Right cardiac atrium (tissue), 5 donors: Measurements from ENCODE around the gene ZNF609. TPM values are rescaled to one million over a fixed set of nuclear protein-coding genes. Genes with fewer than 3 reads are reported as not detected.

Source experiments
- ATAC-seq, 2 donors: fragments of 200-7000 bp; cut with Tn5 transposase; one replicate each; pipeline versions ENCODE4 v1.8.0 to v1.9.1; 2020; ENCODE audit warnings: moderate library complexity in 2 of 2, mild to moderate bottlenecking in 1 of 2
- DNase-seq, 3 donors: peaks; one replicate each; pipeline ENCODE4 v3.0.0-alpha.2; 2020
- H3K27ac ChIP-seq: one replicate; pipeline ENCODE4 v1.5.1; 2013; ENCODE audit warnings: mild to moderate bottlenecking, low read length, control low read depth, moderate library complexity
- H3K27me3 ChIP-seq: one replicate; pipeline ENCODE4 v1.6.1; 2013; ENCODE audit not compliant: control insufficient read depth, insufficient read depth
- H3K4me1 ChIP-seq: one replicate; pipeline ENCODE4 v1.6.1; 2013; ENCODE audit warnings: low read length; ENCODE audit not compliant: control insufficient read depth, insufficient read depth
- H3K4me3 ChIP-seq: one replicate; pipeline ENCODE4 v1.5.1; 2013; ENCODE audit warnings: low read length, control low read depth
- H3K9me3 ChIP-seq: one replicate; pipeline ENCODE4 v1.6.1; 2013; ENCODE audit warnings: low read length; ENCODE audit not compliant: control insufficient read depth
- WGBS: extraction: QIAGEN DNeasy Blood & Tissue Kit; methylation state at CpG from one replicate; pipeline ENCODE4 v1.1.7; 2013; 5-methylcytosine and 5-hydroxymethylcytosine counted together
- intact Hi-C, 4 donors: fragments of 100-400 bp; cut with DNase I; formaldehyde crosslinking; loops; one replicate each; pipeline versions ENCODE4 v1.11.0 to v1.14.0; 2022 to 2023
- polyA plus RNA-seq: library from polyadenylated mRNA; stranded (reverse); fragments of 200-250 nt; gene quantifications from one replicate; pipeline ENCODE4 v1.2.3, GENCODE V29; 2013
- total RNA-seq, 4 donors: library from RNA; stranded (reverse); fragmentation: NEBNext Ultra II Directional; extraction: Animal tissue kit (Norgen Biotek cat#: 25700); gene quantifications; one replicate each; pipeline ENCODE4 v1.2.1, GENCODE V29; 2021
- donor health status: healthy with polysubstance abuse.
- donor health status: DM: no; HTN: yes; CAD: no.
- donor health status: DM: no; HTN: no; CAD: no.
- donor health status: DM: no; HTN: yes; CAD: no; lungs with severe emphysema.
- donor health status: DM: yes; HTN: yes; CAD: no.

Gene ZNF609
- total and polyA plus RNA-seq, 5 donors, result 8.4 to 23.9 (median 22.6) TPM

- H3K27ac ChIP-seq, result peak overlapping the region; percentile 96
- no peaks in the 10 kb centered on the region for H3K27me3 ChIP-seq
- H3K9me3 ChIP-seq, result no peaks in the 10 kb centered on the region
- peak overlapping the region; percentile 4 for H3K4me3 ChIP-seq
- peaks cover 26% of the 10 kb centered on the region for H3K4me1 ChIP-seq
- intact Hi-C loops, result no loop called here
- peak; percentile 44 to 58 for ATAC-seq
- 15% methylated on average over 7 of the region's 7 CpGs for WGBS
- DNase-seq, result peak; percentile 47 to 84 (median 82)
Observed at GRCh38 chr15:64699751-64700388, 239.5 kb downstream of the ZNF609 start.

- intact Hi-C loops, result no loop called here
- ATAC-seq (no peak), DNase-seq (no peak)
- H3K4me1 ChIP-seq, result peaks cover 25% of the 10 kb centered on the region
- H3K9me3 ChIP-seq, result no peaks in the 10 kb centered on the region
- peak overlapping the region; percentile 88 for H3K4me3 ChIP-seq
- H3K27me3 ChIP-seq, result no peaks in the 10 kb centered on the region
- 44% methylated on average over 3 of the region's 3 CpGs for WGBS
- H3K27ac ChIP-seq, result no peak overlapping the region
Observed at GRCh38 chr15:64701051-64701450, 240.7 kb downstream of the ZNF609 start.

GRCh38 chr15:64701482-64702184 is 241.3 kb downstream of the ZNF609 start:
- no peak for ATAC-seq
- Histone ChIP-seq H3K9me3 (no peaks in the 10 kb centered on the region), H3K27me3 (no peaks in the 10 kb centered on the region), H3K27ac (peak overlapping the region; percentile 70), H3K4me1 (peaks cover 25% of the 10 kb centered on the region), H3K4me3 (peak overlapping the region; percentile 88)
- no peak for DNase-seq
- WGBS, result 23% methylated on average over 5 of the region's 5 CpGs
- intact Hi-C loops, result no loop called here

GRCh38 chr15:64702816-64703631 is 242.6 kb downstream of the ZNF609 start:
- no peaks in the 10 kb centered on the region for H3K27me3 ChIP-seq
- intact Hi-C loops, result no loop called here
- ATAC-seq (peak; percentile 95 to 96), DNase-seq (peak; percentile 98 to 99 (median 99))
- peak overlapping the region; percentile 84 for H3K27ac ChIP-seq
- H3K4me3 ChIP-seq, result peak overlapping the region; percentile 88
- WGBS, result under 1% methylated on average over 62 of the region's 62 CpGs
- peaks cover 21% of the 10 kb centered on the region for H3K4me1 ChIP-seq
- H3K9me3 ChIP-seq, result no peaks in the 10 kb centered on the region

GRCh38 chr15:64703632-64703959 is 243.2 kb downstream of the ZNF609 start:
- peak; percentile 1 for ATAC-seq
- Histone ChIP-seq H3K9me3 (no peaks in the 10 kb centered on the region), H3K4me3 (peak overlapping the region; percentile 88), H3K4me1 (peaks cover 21% of the 10 kb centered on the region), H3K27ac (peak overlapping the region; percentile 84), H3K27me3 (no peaks in the 10 kb centered on the region)
- no peak for DNase-seq
- intact Hi-C loops, result no loop called here
- WGBS, result 50% methylated on average over 7 of the region's 7 CpGs

- Histone ChIP-seq H3K27ac (no peak overlapping the region), H3K9me3 (no peaks in the 10 kb centered on the region), H3K27me3 (no peaks in the 10 kb centered on the region), H3K4me3 (no peak overlapping the region), H3K4me1 (peaks cover 14% of the 10 kb centered on the region)
- ATAC-seq (no peak), DNase-seq (no peak)
- 86% methylated on average over 3 of the region's 3 CpGs for WGBS
- intact Hi-C loops, result no loop called here
Observed at GRCh38 chr15:64705006-64705405, 244.6 kb downstream of the ZNF609 start.

GRCh38 chr15:64706011-64706911 is 245.9 kb downstream of the ZNF609 start:
- H3K9me3 ChIP-seq, result no peaks in the 10 kb centered on the region
- peaks cover 6% of the 10 kb centered on the region for H3K4me1 ChIP-seq
- no peak overlapping the region for H3K4me3 ChIP-seq
- intact Hi-C loops, result no loop called here
- WGBS, result 87% methylated on average over 10 of the region's 10 CpGs
- H3K27me3 ChIP-seq, result no peaks in the 10 kb centered on the region
- H3K27ac ChIP-seq, result no peak overlapping the region
- ATAC-seq, result no peak
- DNase-seq, result no peak

GRCh38 chr15:64710676-64711428 is 250.5 kb downstream of the ZNF609 start:
- 93% methylated on average over 7 of the region's 7 CpGs for WGBS
- Histone ChIP-seq H3K9me3 (no peaks in the 10 kb centered on the region), H3K27ac (no peak overlapping the region), H3K4me1 (no peaks in the 10 kb centered on the region), H3K27me3 (no peaks in the 10 kb centered on the region), H3K4me3 (no peak overlapping the region)
- ATAC-seq (no peak), DNase-seq (no peak)
- intact Hi-C loops, result no loop called here

- no peaks in the 10 kb centered on the region for H3K4me1 ChIP-seq
- intact Hi-C loops, result no loop called here
- ATAC-seq (no peak), DNase-seq (no peak)
- no peaks in the 10 kb centered on the region for H3K27me3 ChIP-seq
- 75% methylated on average over 2 of the region's 2 CpGs for WGBS
- no peak overlapping the region for H3K27ac ChIP-seq
- no peak overlapping the region for H3K4me3 ChIP-seq
- no peaks in the 10 kb centered on the region for H3K9me3 ChIP-seq
Observed at GRCh38 chr15:64712353-64712752, 252.0 kb downstream of the ZNF609 start.

- 83% methylated on average over 6 of the region's 6 CpGs for WGBS
- no peak overlapping the region for H3K27ac ChIP-seq
- H3K4me1 ChIP-seq, result peaks cover 10% of the 10 kb centered on the region
- no peak for DNase-seq
- intact Hi-C loops, result no loop called here
- no peaks in the 10 kb centered on the region for H3K9me3 ChIP-seq
- no peak overlapping the region for H3K4me3 ChIP-seq
- no peaks in the 10 kb centered on the region for H3K27me3 ChIP-seq
- ATAC-seq, result no peak
Observed at GRCh38 chr15:64713592-64713991, 253.2 kb downstream of the ZNF609 start.
